C4-2B (cell line): ENCODE results near the gene NEUROD1.

ENCODE experiments used
- H3K27ac ChIP-seq: fragments of 450-650 bp; 2 replicates; pipeline ENCODE4 v1.5.1; 2017
- ZFX ChIP-seq: fragments of 450-650 bp; IDR thresholded peaks from 2 replicates; pipeline ENCODE4 v1.6.1; 2017
- TF ChIP-seq, protein P1 (sequence below): fragments of 450-650 bp; conservative IDR thresholded peaks from 2 replicates; pipeline ENCODE4 v1.5.1; 2017; ENCODE audit warnings: mild to moderate bottlenecking

Gene NEUROD1

DNA sequence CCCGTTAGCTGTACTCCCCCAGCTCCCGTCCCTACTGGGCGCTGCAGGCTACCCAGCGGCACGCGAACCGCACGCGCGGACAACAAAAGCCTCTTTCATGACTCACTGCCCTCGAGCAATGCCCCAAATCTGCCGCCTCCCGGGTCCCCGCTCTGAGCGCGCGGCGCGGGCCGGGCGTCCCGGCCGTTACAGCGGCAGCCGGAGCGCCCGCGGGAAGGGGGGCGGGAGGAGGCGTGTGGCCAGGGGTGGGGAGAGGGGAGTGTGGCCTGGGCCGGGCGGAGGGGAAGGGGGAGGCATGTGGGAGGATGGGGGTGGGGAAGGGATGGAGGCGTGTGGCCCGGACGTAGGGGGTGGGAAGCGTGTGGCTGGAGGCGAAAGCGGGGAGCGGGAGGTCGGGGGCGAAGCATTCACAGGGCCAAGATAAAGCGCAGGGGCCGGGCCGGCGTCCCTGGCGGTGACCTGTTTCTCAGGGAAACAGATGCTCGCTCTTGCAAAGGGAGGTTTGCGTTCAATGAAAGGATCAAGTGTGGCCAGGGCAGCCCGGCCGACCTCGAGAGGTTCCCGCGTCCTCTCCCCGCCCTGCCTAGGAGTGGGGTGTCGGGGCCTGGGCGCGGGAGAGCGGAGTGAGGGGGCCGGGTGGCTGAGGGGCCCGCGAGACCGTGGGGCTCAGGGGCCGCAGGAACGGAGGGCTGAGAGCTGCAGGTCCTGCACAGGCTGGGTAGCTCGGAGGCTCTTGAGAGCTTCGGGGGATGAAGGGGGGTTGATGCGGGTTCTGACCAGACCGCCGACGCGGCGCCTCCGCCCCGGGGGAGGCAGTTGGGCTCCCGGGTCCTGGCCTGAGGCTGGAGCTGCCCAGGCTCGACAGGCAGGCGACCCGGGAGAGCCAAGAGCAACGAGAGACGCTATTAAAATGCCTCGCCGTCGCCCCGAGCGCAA lies 3.5 kb upstream of the NEUROD1 start:
- TF ChIP-seq ZFX: no peak
- TF ChIP-seq, protein P1, sequence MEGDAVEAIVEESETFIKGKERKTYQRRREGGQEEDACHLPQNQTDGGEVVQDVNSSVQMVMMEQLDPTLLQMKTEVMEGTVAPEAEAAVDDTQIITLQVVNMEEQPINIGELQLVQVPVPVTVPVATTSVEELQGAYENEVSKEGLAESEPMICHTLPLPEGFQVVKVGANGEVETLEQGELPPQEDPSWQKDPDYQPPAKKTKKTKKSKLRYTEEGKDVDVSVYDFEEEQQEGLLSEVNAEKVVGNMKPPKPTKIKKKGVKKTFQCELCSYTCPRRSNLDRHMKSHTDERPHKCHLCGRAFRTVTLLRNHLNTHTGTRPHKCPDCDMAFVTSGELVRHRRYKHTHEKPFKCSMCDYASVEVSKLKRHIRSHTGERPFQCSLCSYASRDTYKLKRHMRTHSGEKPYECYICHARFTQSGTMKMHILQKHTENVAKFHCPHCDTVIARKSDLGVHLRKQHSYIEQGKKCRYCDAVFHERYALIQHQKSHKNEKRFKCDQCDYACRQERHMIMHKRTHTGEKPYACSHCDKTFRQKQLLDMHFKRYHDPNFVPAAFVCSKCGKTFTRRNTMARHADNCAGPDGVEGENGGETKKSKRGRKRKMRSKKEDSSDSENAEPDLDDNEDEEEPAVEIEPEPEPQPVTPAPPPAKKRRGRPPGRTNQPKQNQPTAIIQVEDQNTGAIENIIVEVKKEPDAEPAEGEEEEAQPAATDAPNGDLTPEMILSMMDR: no peak
- H3K27ac ChIP-seq: no peak overlapping the region

DNA sequence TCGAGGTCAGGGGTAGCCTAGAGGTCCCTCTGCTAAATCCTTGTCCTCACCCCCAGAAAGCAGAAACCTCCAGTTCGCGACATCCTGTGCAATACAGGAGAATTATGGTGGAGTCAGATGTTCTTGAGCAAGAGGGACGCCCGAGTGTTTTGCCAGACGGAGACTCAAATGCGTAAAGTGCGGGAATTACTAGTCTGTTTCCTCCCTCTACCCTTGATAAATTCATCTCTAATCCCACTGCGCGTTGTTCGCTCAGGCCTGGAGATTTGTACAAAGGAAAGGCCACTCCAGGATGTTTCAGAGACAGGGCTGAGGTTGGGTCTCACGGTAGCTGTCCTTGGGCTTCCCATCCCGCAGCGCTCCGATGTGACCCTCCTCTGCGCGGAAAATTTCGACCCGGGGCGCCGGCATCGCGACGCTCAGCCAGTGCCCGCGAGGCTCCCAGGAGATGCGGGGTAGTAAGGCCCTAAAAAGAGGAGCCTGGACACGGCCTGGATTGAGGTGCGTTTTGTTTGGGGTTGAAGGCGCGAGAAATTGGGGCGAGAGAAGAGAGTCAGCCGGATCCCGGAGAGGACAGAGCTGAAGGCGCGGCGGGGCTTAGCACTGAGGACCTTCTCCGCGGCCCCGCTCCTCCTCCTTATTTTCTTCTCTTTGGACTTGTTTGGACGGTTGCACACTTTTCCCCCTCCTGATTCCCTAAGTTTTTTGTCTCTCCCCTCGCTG lies 2.6 kb upstream of the NEUROD1 start:
- H3K27ac ChIP-seq: no peak overlapping the region
- TF ChIP-seq, protein P1: no peak
- no peak for TF ChIP-seq ZFX

DNA sequence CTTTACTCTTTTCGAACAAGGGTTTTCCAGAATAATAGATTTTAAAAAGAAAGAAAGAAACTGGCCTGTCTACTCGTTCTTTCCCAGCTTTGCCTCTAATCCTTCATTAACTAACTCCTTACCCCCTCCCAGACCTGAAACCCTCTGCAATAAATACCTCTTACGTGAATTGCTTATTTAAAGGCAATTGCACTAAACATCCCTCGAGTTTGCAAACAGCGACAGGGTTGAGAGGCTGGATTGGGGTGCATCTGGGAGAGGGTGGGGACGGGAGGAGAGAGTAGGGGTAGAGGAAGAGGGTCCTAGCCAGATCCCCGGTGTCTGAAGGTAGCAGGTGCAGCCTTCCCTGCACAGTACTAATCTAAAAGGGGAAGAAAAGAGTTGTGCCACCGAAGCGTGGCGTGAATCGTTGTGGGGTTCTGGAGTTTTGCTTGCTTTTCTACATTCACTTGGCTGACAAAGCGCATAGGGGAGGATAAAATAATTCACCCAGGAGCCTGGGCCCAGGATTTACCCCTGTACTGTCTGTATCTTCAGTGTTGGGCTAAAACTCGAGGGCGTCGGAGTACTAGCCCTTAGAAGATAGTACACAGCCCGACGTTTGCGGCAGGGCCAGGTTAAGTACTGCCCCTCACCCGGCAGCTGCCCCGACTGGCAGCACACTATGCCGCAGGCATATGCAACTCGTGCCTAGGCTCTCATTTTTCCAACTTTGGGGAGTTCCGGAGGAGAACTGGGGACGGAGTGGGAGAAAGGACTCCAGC lies 1.9 kb upstream of the NEUROD1 start:
- no peak overlapping the region for H3K27ac ChIP-seq
- no peak for TF ChIP-seq ZFX
- TF ChIP-seq, protein P1: no peak

DNA sequence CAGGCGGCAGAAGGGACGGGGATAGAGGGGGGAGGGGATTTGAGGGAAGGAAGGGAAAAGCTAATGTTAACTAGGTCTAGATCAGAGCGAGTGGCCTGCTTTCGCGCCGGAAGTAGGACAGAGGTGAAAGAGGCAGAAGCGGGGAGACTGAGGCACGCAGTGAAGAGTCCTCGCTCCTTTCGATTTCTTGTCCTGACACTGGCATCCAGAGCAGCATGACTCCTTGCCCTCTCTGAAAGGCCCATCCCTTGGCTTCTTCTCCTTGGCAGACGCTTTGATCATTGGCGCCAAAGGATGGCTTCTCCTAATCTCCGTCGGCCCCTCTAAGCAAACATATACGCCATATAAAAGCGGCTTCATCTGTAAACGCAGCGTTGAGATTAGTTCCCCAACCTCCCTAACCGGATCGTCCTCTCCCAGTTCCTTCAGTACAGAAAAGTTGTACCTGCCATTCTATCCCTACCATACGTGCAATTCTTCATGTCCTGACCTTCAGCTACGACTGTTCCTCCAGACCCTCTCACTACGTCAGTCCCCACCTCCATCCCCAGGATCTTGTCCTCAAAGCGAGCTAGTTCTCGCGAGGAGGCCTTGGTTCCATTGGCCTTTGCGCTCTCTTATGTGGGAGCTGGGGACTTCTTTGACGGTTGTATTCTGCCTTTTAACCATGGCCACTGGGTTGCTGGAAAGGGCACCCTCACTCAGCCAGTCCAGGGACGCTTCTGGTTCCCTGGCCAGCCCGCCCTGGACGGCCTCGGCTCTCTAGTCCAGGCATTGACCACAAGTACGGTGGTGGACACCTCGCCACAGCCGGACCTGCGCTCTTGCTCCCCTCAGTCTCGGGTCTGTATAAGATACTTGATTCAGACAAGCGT lies 857 bp upstream of the NEUROD1 start:
- no peak for TF ChIP-seq ZFX
- TF ChIP-seq, protein P1: no peak
- no peak overlapping the region for H3K27ac ChIP-seq

DNA sequence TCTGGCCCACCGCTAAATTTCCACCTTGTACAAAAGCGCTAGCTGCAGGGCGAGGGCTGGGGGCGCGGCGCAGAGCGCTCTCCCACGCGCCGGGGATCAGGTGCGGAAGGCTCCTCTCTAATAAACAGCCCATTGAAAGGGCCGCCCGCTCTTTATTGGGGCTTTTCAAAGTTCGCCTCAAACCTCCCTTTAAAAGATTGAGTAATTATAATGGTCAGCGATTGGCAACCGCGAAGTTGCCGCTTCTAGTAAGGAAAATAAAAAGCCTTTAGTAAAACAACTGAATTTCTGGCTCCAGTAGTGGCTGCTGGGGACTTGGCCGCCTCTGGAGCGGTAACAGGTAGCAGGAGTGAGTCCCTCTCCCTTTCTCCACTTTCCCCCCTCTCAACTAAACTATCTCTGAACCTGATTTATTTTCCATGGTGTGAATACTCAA lies 755 bp downstream of the NEUROD1 start:
- H3K27ac ChIP-seq: no peak overlapping the region
- TF ChIP-seq, protein P1: no peak
- TF ChIP-seq ZFX: no peak

DNA sequence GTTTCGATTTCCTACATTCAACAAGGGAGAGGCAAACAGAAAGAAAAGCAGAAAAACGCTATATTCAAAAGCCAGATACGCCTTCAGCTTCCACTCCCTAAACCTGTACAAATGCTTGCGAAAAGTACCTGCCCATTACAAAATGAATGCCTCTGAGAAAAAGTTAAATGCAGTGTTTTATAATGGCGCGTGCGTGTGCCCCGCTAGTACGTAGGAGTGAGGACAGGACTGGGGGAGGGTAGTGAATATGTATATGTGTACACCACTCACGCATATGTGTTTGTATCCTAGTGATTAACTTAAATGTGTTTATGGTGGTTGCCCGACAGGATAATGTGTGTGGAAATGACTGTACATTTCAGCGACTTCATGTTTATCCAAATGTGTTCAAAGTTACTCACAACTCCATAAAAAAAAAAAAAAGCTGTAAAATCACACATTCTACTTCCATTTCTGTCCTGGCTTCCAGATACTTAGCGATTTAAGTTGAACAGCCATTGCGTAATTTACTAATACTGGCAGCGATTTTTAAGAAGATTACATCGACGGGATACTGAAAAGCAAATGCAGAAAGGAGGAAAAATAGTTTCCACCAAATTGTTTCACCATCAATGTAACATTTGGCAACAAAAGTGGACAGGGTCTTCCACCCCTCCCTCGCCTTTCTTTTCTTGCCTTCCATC lies 1.3 kb downstream of the NEUROD1 start:
- H3K27ac ChIP-seq: no peak overlapping the region
- no peak for TF ChIP-seq ZFX
- TF ChIP-seq, protein P1: no peak
